GM19467 (cell line): ENCODE results near the gene PGF.

Experiments
- ATAC-seq: cut with Tn5 transposase; IDR thresholded peaks from one replicate; pipeline ENCODE4 v1.9.1; 2021; ENCODE audit warnings: mild to moderate bottlenecking, moderate library complexity; ENCODE audit not compliant: unreplicated experiment

PGF gene

DNA sequence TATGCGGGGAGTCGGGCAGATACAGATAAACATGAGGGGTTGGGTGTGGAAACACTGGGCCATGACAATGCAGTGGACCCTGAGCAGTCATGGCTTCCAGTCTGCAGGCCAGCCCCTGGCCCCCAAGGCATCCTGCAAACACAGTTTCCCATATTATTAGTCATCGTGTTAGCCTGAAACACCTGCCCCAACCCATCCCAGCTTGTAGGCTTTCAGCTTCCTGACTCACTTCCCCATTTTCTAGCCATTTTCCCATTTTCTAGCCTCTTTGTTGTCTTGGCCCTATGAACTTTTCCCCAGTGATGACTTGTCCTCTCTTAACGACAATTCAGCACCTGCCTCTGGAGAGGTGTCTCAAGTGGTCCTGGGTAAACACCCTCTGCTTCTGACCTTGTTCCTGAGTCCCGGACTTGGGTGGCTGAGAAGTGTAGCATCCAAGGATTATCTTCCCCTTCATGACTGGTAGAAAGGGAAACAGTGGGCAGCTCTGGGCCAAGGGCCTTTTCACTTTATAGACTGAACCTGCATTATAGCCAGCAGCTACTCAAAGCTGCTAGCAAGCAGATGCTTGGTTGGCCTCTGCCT is 4.3 kb upstream of the PGF start:
- ATAC-seq: no peak

DNA sequence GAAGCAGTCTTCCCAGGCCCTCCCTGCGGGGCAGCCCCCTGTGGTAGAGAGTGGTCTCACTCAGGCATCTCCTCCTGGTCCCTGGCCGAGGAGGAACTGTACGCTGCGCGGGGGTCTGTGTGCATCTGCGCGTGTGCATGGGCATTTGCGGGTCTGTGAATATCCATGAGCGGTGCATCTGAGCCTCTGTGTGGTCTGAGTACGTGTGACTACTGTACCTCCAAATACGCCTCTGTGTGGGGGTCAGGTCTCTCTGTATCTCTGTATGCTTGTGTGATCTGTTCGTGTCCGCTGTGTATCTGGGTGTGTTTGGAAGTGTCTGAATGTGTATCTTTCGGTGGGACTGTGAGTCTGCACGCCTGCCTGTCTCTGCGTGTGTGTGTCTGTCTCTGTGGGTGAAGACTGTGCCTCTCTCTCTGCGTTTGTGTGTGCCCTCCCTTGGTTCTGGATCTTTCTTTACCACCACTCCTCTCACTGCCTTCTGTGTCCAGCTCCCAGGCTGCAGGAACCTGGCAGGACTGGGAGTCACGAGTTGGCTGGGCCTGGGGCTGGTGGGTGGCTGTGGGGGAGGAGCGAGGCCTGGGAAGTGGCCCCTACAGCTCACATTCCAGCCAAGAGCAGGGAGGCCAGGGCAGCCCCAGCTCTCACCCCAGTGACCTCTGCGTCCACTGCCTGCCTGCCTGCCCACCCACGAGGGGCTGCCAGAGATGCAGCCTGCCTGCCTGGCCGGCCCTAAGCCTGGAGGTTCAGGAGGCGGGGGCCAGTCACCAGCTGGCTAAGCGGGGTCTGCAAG is 1.1 kb upstream of the PGF start:
- ATAC-seq: no peak

- ATAC-seq: no peak
Observed at GRCh38 chr14:74956027-74956279, 556 bp upstream of the PGF start.

- no peak for ATAC-seq
Observed at GRCh38 chr14:74954947-74955228, 509 bp downstream of the PGF start.

DNA sequence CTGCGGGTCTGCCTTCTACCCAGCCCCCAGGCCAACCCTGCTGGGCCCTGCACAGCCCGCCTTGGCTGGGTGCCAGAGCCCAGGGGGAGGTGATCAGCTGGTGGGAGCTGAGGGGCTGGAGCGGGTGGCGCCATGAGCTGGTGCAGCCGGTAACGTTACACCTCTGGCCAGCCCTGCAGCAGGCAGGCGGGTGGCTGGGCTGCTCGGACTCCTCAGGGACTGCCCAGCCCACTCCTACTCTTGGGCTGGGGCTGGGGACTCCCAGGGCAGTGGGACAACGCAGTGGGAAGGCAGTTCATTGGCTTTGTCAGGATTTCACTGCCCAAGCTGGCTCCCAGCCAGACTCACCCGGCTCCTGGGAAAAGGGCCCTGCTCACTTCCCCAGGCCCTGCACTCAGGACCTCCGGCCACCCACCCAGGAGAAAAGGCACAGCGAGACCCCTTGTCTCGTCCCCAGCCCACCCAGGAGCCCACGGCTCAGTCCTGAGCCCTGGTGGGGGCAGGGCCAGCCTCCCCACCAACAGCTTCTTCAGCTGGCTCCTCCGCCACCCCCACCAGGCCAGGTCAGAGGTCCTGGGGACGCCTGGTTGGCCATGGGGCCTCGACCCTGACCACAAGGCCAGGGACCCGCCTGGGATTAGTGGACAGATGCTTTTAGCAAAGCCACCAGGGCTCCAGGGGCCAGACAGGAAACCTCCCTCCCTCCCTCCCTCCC is 1.0 kb downstream of the PGF start:
- no peak for ATAC-seq

DNA sequence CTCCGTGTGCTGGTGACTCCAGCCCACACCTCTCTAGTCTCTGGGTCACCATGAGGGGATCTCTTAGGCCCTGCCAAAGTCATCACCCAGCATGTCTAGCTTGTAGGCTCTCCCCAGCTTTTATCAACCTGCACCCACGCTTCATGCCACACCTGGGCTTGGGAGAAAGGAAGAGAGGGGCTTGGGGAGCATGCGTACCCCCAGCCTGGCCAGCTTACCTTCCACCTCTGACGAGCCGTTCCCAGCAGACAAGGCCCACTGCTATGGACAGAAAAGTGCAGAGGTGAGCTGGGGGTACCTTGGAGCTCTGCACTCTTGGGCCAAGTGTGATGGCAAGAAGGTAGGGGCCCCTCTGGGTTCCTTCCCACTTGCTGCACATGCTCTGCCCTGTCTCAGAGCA is 1.7 kb downstream of the PGF start:
- ATAC-seq: no peak

GRCh38 chr14:74952697-74953484 is 2.5 kb downstream of the PGF start:
- ATAC-seq: no peak

DNA sequence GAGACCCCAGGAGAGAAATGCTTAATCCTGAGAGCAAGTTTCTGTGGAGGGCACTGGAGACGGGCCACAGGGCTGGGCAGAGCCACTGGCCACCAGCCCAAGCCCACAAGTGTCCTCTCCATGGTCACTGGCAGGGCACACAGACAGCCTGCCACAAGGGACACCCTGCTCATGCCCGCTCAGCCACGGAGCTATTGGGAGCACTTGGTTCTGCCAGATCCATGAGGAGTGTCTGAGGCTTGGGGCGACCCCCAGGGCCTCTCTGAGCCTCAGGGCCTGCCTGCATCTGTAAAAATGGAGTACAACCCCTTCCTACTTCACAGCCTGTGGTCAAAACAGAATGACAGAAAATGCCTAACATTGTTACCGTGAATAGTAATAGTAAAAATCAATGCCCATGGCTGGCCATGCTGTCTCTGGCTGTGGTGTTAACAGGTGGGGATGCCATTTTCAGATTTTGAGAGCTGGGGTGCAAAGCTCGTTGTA is 3.2 kb downstream of the PGF start:
- ATAC-seq: no peak

- no peak for ATAC-seq
Observed at GRCh38 chr14:74951443-74952179, 3.8 kb downstream of the PGF start.

DNA sequence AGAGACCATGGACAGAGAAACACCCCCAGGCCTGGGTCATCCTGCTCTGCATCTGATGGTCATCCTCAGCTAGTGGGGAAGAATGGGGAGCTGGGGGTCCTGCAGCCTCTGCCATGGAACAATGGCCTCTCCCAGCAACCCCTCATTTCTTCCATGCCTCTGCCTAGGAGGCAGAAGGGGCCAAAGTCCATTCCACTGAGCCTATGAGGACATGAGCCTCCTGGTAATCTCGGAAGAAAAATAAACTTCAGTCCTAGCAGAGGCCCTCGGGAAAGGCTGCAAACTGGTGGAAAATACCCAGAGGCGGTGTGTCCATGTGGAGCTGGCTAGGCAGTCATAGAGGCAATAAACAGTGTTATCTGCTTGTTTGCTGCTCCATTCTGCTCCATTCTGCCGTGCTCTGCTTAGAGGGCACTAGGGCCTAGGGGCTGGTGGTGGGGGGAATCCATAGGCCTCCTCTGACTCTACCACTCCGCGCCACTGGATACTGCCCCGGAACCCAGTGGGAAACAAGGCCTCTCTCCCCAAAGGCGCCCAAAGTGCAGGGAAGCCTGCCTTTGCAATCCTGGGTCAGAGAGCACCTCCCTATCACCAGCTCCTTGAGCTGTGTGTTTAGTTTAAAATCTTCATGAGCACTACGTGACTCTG is 4.5 kb downstream of the PGF start:
- ATAC-seq: no peak

GRCh38 chr14:74949859-74950573 is 5.4 kb downstream of the PGF start:
- no peak for ATAC-seq

- ATAC-seq: no peak
Observed at GRCh38 chr14:74949191-74949601, 6.2 kb downstream of the PGF start.

GRCh38 chr14:74948228-74949175 is 6.9 kb downstream of the PGF start:
- no peak for ATAC-seq

DNA sequence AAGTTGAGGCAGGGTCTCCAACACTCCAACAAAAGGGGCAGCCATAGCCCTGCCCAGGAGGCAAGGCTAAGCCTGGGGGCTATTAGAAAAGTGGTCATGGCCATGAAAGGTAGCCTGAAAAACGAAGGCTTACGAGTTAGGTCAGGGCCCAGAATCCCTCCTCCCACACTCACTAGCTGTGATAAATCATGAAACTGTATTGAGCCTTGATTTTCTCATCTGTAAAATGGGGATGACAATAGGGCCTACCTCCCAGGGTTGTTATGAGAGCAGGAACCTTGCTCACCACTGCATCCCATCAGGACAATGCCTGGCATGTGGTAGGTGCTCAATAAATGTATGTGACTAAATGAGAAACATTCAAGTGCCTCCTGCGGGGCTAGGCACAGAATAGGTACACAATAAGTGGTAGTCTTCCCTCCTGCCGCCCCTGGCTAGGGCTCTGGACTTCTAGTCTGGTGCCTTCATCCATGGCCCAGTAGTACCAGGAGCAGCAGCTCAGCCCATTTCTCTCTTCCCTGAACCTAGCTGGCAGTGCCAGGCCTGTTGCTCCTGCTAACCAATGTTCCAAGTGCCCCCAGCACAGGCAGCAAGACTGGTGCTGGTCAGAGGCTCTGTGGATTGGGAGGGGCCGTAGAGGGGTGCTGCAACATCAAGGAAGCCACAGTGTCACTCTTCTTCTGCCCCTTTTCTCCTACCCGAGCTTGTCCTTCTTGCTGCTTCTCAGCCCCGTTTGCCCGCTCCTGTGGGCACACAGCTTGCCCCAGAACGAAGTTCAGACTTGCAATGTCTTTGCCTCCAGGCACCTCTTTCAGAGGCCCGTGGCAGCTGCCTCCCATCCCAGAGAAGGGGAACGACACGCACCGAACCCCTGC is 7.8 kb downstream of the PGF start:
- no peak for ATAC-seq

DNA sequence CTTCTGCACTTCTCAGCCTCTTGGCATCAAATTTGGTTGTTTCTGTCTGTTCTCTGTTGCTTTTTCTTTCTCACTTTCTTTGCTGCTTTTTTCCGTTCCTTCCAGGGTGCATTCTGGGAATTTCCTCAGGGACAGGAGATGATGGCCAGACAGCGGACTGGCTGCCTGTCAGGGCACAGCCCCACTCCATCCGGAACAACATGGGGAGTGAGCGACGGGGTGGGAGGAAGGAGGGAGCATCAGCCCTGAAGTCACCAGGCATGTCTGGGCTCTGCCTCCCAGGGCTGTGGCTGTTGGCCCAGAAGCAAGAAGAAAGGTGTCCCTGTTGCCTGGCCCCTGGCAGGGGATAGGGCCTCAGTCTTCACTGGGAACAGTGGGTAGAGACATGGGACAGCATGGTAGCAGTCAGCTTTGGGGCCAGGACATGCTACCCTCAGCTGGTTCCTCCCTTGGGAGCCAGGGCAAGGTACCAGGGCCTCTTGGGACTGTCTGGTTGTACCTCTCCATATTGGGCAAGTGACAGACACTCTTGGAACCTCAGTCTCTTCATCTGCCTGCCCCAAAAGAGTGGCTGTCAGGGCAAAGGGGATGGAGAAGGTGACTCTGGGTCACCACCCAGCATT is 8.6 kb downstream of the PGF start:
- no peak for ATAC-seq

- ATAC-seq: no peak
Observed at GRCh38 chr14:74945852-74946658, 9.3 kb downstream of the PGF start.
